Epithelial cell of proximal tubule (primary cell): ENCODE results near the gene LRP5. TPM values are rescaled to one million over a fixed set of nuclear protein-coding genes. Genes with fewer than 3 reads are reported as not detected.

ENCODE experiments used
- DNase-seq: peaks from one replicate; pipeline ENCODE4 v3.0.0-alpha.2; 2011; ENCODE audit warnings: low read depth
- H3K4me3 ChIP-seq: 2 replicates; pipeline ENCODE4 v1.5.1; 2011; ENCODE audit warnings: low read depth, mild to moderate bottlenecking, low read length
- total RNA-seq: library from RNA; depleted of rRNA; stranded (reverse); fragments of >200 nt; gene quantifications from 2 replicates; pipeline ENCODE4 v1.2.3, GENCODE V29; 2015
- TF ChIP-seq, protein P1 (sequence below): conservative IDR thresholded peaks from 2 replicates; pipeline ENCODE4 v1.5.1; 2012; ENCODE audit warnings: low read depth, mild to moderate bottlenecking, low read length

LRP5 gene
- total RNA-seq, 1 donor from 2014 or later = 22.4 TPM

DNA sequence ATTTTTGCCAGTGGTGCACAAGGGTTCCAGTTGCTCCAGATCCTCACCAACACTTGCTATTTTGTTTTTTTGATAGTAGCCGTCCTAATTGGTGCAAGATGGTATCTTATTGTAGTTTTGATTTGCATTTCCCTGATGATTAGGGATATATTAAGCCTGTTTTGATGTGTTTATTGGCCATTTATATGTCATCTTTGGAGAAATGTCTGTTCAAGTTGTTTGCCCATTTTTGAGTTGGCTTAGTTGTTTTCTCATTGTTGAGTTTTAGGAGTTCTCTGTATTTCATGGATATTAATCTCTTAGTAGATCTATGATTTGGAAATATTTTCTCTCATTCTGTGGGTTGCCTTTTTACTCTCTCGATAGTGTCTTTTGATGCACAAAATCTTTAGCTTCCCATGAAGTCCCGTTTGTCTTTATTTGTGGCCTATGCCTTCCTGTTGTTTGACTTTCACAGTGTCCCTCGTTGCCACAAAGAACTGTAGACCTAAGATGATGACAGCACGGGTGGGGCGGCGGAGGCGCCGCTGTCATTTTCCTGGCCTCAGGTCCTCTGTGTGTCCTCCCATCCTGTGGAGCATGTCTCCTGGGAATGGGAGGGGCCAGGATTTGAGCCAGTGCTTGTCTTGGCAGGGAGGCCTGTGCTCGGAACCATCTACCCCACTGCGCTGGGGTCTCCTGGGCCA is 33.5 kb downstream of the LRP5 start:
- H3K4me3 ChIP-seq = no peak overlapping the region
- TF ChIP-seq, protein P1, sequence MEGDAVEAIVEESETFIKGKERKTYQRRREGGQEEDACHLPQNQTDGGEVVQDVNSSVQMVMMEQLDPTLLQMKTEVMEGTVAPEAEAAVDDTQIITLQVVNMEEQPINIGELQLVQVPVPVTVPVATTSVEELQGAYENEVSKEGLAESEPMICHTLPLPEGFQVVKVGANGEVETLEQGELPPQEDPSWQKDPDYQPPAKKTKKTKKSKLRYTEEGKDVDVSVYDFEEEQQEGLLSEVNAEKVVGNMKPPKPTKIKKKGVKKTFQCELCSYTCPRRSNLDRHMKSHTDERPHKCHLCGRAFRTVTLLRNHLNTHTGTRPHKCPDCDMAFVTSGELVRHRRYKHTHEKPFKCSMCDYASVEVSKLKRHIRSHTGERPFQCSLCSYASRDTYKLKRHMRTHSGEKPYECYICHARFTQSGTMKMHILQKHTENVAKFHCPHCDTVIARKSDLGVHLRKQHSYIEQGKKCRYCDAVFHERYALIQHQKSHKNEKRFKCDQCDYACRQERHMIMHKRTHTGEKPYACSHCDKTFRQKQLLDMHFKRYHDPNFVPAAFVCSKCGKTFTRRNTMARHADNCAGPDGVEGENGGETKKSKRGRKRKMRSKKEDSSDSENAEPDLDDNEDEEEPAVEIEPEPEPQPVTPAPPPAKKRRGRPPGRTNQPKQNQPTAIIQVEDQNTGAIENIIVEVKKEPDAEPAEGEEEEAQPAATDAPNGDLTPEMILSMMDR = no peak
- no peak for DNase-seq

DNA sequence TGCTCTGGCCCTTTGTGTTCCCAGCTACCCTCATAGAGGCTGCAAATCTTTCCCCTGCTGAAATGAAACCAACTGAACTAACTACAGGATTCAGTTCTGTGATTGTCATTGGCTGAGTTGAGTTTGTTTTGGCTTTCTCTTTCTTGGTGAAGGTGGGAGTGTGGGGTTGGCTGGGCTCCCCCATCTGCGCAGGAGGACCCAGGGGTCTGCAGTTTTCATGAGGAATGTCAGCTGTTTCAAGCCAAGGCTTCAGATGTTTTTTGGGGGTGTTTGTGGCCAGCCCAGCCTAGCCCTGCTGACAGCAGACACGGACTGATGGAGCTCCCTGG is 34.0 kb downstream of the LRP5 start:
- H3K4me3 ChIP-seq = no peak overlapping the region
- TF ChIP-seq, protein P1 = no peak
- no peak for DNase-seq

- H3K4me3 ChIP-seq = no peak overlapping the region
- no peak for DNase-seq
- TF ChIP-seq, protein P1 = no peak
Observed at GRCh38 chr11:68347345-68347744, 35.0 kb downstream of the LRP5 start.

DNA sequence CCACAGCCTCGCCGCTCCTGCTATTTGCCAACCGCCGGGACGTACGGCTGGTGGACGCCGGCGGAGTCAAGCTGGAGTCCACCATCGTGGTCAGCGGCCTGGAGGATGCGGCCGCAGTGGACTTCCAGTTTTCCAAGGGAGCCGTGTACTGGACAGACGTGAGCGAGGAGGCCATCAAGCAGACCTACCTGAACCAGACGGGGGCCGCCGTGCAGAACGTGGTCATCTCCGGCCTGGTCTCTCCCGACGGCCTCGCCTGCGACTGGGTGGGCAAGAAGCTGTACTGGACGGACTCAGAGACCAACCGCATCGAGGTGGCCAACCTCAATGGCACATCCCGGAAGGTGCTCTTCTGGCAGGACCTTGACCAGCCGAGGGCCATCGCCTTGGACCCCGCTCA is 35.5 kb downstream of the LRP5 start:
- H3K4me3 ChIP-seq = no peak overlapping the region
- DNase-seq = no peak
- TF ChIP-seq, protein P1 = no peak

DNA sequence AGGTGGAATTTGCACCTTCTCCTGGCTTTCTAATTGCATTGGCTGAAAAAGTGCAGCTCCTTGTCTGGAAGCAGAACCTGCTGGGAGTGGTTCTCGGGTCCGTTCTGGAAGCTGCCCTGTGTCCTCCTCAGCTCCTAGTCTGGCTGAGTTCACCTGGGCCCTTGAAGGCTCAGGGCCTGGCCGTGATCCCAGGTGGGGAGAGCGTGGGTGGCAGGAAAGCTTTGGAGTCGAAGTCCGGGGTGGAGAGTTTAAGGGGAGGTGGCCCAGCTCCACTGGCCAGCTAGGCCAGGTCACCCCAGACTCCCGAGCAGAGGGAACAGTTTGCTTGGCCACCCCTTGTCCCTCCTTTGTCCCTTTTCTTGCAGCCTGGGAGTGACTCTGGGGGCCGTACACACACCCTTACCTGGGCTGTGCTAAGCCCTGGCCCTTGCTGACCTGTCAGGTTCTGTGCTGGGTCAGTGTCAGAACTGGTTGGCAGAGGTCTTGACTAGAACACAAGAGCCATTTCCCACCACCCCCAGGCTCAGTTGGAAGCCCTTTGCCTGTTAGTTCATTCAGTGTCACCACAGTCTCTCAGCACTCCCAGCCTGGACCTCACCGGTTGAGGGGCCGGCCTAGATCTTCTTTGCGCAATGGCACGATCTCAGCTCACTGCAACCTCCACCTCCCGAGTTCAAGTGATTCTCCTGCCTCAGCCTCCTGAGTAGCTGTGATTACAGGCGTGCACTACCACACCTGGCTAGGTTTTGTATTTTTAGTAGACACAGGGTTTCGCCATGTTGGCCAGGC is 37.3 kb downstream of the LRP5 start:
- DNase-seq = no peak
- H3K4me3 ChIP-seq = no peak overlapping the region
- TF ChIP-seq, protein P1 = no peak

GRCh38 chr11:68350759-68351449 is 38.5 kb downstream of the LRP5 start:
- TF ChIP-seq, protein P1 = no peak
- H3K4me3 ChIP-seq = no peak overlapping the region
- DNase-seq = no peak
